Aorta (tissue), 5 donors: ENCODE measurements around the gene ALKBH1. TPM values are rescaled to one million over a fixed set of nuclear protein-coding genes. Genes with fewer than 3 reads are reported as not detected.
A peak's percentile ranks its signal among the peaks of the same experiment; 100 is the strongest.

Experiments
- ATAC-seq: fragments of 200-7000 bp; cut with Tn5 transposase; one replicate; pipeline ENCODE4 v1.9.1; 2022; ENCODE audit warnings: moderate library complexity; ENCODE audit not compliant: low FRiP score
- DNase-seq, 2 donors: peaks; one replicate each; pipeline ENCODE4 v3.0.0-alpha.2; 2020
- H3K27ac ChIP-seq, 2 donors: one replicate each; pipeline ENCODE4 v1.5.1; 2013; ENCODE audit warnings: low read length in 2 of 2, mild to moderate bottlenecking in 2 of 2, moderate library complexity in 2 of 2, control low read depth in 1 of 2, inconsistent platforms in 1 of 2, low read depth in 1 of 2
- H3K27me3 ChIP-seq, 2 donors: one replicate each; pipeline ENCODE4 v1.6.1; 2013; ENCODE audit warnings: control low read depth in 1 of 2, low read length in 1 of 2, mild to moderate bottlenecking in 1 of 2, moderate library complexity in 1 of 2; ENCODE audit not compliant: insufficient read depth in 2 of 2, control insufficient read depth in 1 of 2
- H3K36me3 ChIP-seq, 2 donors: one replicate each; pipeline ENCODE4 v1.6.1; 2013; ENCODE audit warnings: control low read depth in 1 of 2, low read length in 1 of 2, mild to moderate bottlenecking in 1 of 2; ENCODE audit not compliant: insufficient read depth in 2 of 2, control insufficient read depth in 1 of 2
- H3K4me1 ChIP-seq, 2 donors: one replicate each; pipeline ENCODE4 v1.6.1; 2013; ENCODE audit warnings: low read length in 2 of 2, control low read depth in 1 of 2, mild to moderate bottlenecking in 1 of 2, moderate library complexity in 1 of 2; ENCODE audit not compliant: insufficient read depth in 2 of 2, control insufficient read depth in 1 of 2
- H3K4me3 ChIP-seq, 2 donors: one replicate each; pipeline ENCODE4 v1.5.1; 2013; ENCODE audit warnings: low read length in 2 of 2, control low read depth in 1 of 2, mild to moderate bottlenecking in 1 of 2
- H3K9me3 ChIP-seq: one replicate; pipeline ENCODE4 v1.6.1; 2013; ENCODE audit warnings: mild to moderate bottlenecking, low read length; ENCODE audit not compliant: control insufficient read depth
- WGBS, 2 donors: extraction: QIAGEN DNeasy Blood & Tissue Kit; methylation state at CpG; one replicate each; pipeline ENCODE4 v1.1.7; 2013; 5-methylcytosine and 5-hydroxymethylcytosine counted together
- intact Hi-C, 2 donors: fragments of 100-400 bp; cut with DNase I; formaldehyde crosslinking; loops; one replicate each; pipeline versions ENCODE4 v1.14.2 to v1.15.0; 2022
- polyA plus RNA-seq, 2 donors: library from polyadenylated mRNA; stranded (reverse); fragments of 200-250 nt; gene quantifications; one replicate each; pipeline ENCODE4 v1.2.3, GENCODE V29; 2013
- total RNA-seq, 2 donors: library from RNA; stranded (reverse); fragmentation: NEBNext Ultra II Directional; extraction: Animal tissue kit (Norgen Biotek cat#: 25700); gene quantifications; one replicate each; pipeline ENCODE4 v1.2.1, GENCODE V29; 2021
- donor health status: healthy with polysubstance abuse.
- donor health status: Bipolar disorder and iron deficiency.
- donor health status: DM: no; HTN: no; CAD: no.
- donor health status: DM: no; HTN: no; CAD: no.
- donor health status: DM: yes; HTN: yes; CAD: no.

Gene ALKBH1
- total and polyA plus RNA-seq, 4 donors, result 4.6 to 12.6 (median 7.3) TPM

- Histone ChIP-seq H3K9me3 (no peaks in the 10 kb centered on the region), H3K27me3 (no peaks in the 10 kb centered on the region), H3K36me3 (peaks cover 0 to 16% of the 10 kb centered on the region in 2 donors), H3K27ac (no peak overlapping the region), H3K4me1 (no peaks in the 10 kb centered on the region), H3K4me3 (no peak overlapping the region)
- intact Hi-C loops, result no loop called here
- ATAC-seq (no peak), DNase-seq (no peak)
- WGBS, 2 donors, result 70 to 76% methylated on average over 3 of the region's 3 CpGs
Observed at GRCh38 chr14:77730976-77731497, 23.2 kb upstream of the ALKBH1 start.

DNA sequence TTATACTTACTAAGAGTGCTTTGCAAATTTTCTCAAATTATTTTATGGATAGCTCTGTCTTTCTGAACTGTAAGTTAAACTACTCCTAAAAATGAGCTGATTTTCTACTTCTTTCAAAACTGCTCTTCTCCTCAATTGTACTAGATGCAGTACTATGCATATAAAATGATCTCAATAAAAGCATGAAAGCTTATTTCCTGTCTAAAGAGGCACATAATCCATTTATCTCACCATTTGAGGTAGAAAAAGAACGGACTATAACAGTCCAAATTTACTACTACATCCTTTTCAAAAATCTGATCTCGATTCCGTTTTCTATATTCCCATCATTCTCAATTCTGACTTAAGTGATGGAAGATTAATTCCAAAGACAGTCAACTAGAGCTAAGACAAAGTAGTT is 14.5 kb upstream of the ALKBH1 start:
- 93 to 95% methylated on average over 3 of the region's 3 CpGs for WGBS, 2 donors
- Histone ChIP-seq H3K27ac (no peak overlapping the region), H3K27me3 (no peaks in the 10 kb centered on the region), H3K4me1 (no peaks in the 10 kb centered on the region), H3K9me3 (no peaks in the 10 kb centered on the region), H3K4me3 (no peak overlapping the region), H3K36me3 (peaks cover 7% of the 10 kb centered on the region in 2 donors)
- DNase-seq (no peak), ATAC-seq (no peak)
- intact Hi-C loops, result no loop called here

- H3K4me3 ChIP-seq, result no peak overlapping the region
- ATAC-seq, result no peak
- intact Hi-C loops, result no loop called here
- peaks cover 7% of the 10 kb centered on the region in 2 donors for H3K36me3 ChIP-seq
- no peak overlapping the region for H3K27ac ChIP-seq
- DNase-seq, result no peak
- H3K27me3 ChIP-seq, result no peaks in the 10 kb centered on the region
- H3K9me3 ChIP-seq, result no peaks in the 10 kb centered on the region
- no peaks in the 10 kb centered on the region for H3K4me1 ChIP-seq
- 90% methylated on average over 5 of the region's 5 CpGs for WGBS, 2 donors
Observed at GRCh38 chr14:77721437-77721836, 13.6 kb upstream of the ALKBH1 start.

- intact Hi-C loops, result no loop called here
- DNase-seq (no peak), ATAC-seq (no peak)
- 62 to 65% methylated on average over 5 of the region's 5 CpGs for WGBS, 2 donors
- Histone ChIP-seq H3K27me3 (no peaks in the 10 kb centered on the region), H3K9me3 (no peaks in the 10 kb centered on the region), H3K27ac (no peak overlapping the region), H3K4me3 (no peak overlapping the region), H3K36me3 (peaks cover 0 to 7% of the 10 kb centered on the region in 2 donors), H3K4me1 (no peaks in the 10 kb centered on the region)
Observed at GRCh38 chr14:77717608-77718305, 9.9 kb upstream of the ALKBH1 start.

- 91 to 92% methylated on average over 6 of the region's 6 CpGs for WGBS, 2 donors
Observed at GRCh38 chr14:77714926-77715325, 7.1 kb upstream of the ALKBH1 start.

DNA sequence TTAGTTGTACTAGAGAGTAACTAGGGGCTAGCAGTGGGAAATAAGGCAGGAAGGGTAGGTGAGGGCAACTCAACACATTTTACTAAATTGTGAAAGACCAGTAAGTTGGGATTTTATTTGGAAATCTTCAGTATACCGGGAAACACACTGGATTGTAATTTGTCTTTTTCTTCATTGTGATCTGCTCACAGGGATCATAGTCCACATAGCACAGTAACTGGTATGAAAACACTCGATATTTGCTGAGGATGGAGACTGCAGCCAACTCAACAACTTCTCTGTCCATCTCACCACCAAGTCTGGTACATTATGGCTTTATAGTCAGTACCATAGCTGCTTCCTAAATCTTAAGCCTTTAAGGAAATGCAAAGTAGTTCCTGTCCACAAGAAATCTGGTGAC is 2.5 kb upstream of the ALKBH1 start:
- no peak for DNase-seq
- ATAC-seq, result no peak
- no peak overlapping the region for H3K27ac ChIP-seq
- no peaks in the 10 kb centered on the region for H3K9me3 ChIP-seq
- intact Hi-C loops, result no loop called here
- WGBS, 2 donors, result 69 to 84% methylated on average over 2 of the region's 2 CpGs
- peaks cover 4 to 15% of the 10 kb centered on the region in 2 donors for H3K4me1 ChIP-seq
- peaks cover 3 to 5% of the 10 kb centered on the region in 2 donors for H3K36me3 ChIP-seq
- H3K27me3 ChIP-seq, result no peaks in the 10 kb centered on the region
- no peak overlapping the region for H3K4me3 ChIP-seq

More at GRCh38 chr14:77714926-77715325, 7.1 kb upstream of the ALKBH1 start:
- Histone ChIP-seq H3K27ac (no peak overlapping the region), H3K9me3 (no peaks in the 10 kb centered on the region), H3K27me3 (no peaks in the 10 kb centered on the region), H3K36me3 (peaks cover 3 to 7% of the 10 kb centered on the region in 2 donors), H3K4me3 (no peak overlapping the region), H3K4me1 (no peaks in the 10 kb centered on the region)
- ATAC-seq (no peak), DNase-seq (no peak)
- intact Hi-C loops, result no loop called here

- Histone ChIP-seq H3K4me3 (no peak overlapping the region), H3K27me3 (no peaks in the 10 kb centered on the region), H3K4me1 (peaks cover 4 to 15% of the 10 kb centered on the region in 2 donors), H3K36me3 (peaks cover 2 to 3% of the 10 kb centered on the region in 2 donors), H3K9me3 (no peaks in the 10 kb centered on the region), H3K27ac (no peak overlapping the region)
- no peak for DNase-seq
- 76 to 81% methylated on average over 3 of the region's 3 CpGs for WGBS, 2 donors
- intact Hi-C loops, result loop anchor here (5.0 kb wide), 3 partner anchors 53 to 252 kb away; partner anchors contain the start of genes AHSA1 (in 1 of the 2), SNW1 (in 1 of the 2), SPTLC2 (in 1 of the 2) and VIPAS39 (in 1 of the 2)
- no peak for ATAC-seq
Observed at GRCh38 chr14:77709412-77709811, 1.6 kb upstream of the ALKBH1 start.

- Histone ChIP-seq H3K27me3 (no peaks in the 10 kb centered on the region), H3K36me3 (peaks cover 0 to 3% of the 10 kb centered on the region in 2 donors), H3K4me3 (peak overlapping the region; percentile 62 to 95), H3K27ac (no peak overlapping the region), H3K9me3 (no peaks in the 10 kb centered on the region), H3K4me1 (peaks cover 4 to 15% of the 10 kb centered on the region in 2 donors)
- ATAC-seq (no peak), DNase-seq (no peak)
- WGBS, 2 donors, result 16 to 22% methylated on average over 7 of the region's 7 CpGs
- intact Hi-C loops, result loop anchor here (5.0 kb wide), 3 partner anchors 54 to 251 kb away; partner anchors contain the start of genes AHSA1 (in 1 of the 2), SNW1 (in 1 of the 2), SPTLC2 (in 1 of the 2) and VIPAS39 (in 1 of the 2)
Observed at GRCh38 chr14:77708749-77709148, 926 bp upstream of the ALKBH1 start.
